GM23338 (cell line): ENCODE data around the gene SUSD2.

ENCODE experiments used
- EZH2 ChIP-seq: fragments of 200-600 bp; sonication (generic); IDR thresholded peaks from one replicate; pipeline ENCODE4 v1.8.0; 2017; ENCODE audit warnings: antibody characterized with exemption, mild to moderate bottlenecking, low read depth; ENCODE audit not compliant: unreplicated experiment
- POLR2AphosphoS5 ChIP-seq: IDR thresholded peaks from 2 replicates; pipeline ENCODE4 v1.6.1; 2016; ENCODE audit warnings: antibody characterized with exemption, low read depth
- TF ChIP-seq, protein P1 (sequence below), 2 experiments: fragments of 200-600 bp in 1 of 2; sonication (generic) in 1 of 2; conservative IDR thresholded peaks; 2 replicates each; pipeline versions ENCODE4 v1.5.1 to v1.6.1; 2016 to 2017; ENCODE audit warnings: antibody characterized with exemption in 2 of 2, low read depth in 2 of 2, mild to moderate bottlenecking in 2 of 2, moderate library complexity in 1 of 2
- TF ChIP-seq, protein P2 (sequence below): IDR thresholded peaks from one replicate; pipeline ENCODE4 v1.6.1; 2018; ENCODE audit warnings: antibody characterized with exemption; ENCODE audit not compliant: unreplicated experiment

DNA sequence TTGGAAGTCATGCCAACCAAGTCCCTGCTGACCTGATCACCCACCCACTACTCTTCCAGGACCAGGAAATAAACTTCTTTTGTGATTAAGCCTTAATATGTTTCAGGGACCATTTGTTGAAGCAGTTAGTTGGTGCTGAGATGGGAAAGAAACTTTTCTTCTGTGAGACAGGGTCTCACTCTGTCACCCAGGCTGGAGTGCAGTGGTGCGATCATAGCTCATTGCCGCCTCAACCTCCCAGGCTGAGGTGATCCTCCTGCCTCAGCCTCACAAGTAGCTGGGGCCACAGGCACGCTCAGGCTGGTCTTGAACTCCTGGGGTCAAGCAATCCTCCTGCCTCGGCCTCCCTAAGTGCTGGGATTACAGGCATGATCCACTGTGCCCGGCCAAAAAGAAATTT, 10.6 kb downstream of the SUSD2 start:
- TF ChIP-seq POLR2AphosphoS5 (no peak), EZH2 (no peak)
- TF ChIP-seq, protein P1, sequence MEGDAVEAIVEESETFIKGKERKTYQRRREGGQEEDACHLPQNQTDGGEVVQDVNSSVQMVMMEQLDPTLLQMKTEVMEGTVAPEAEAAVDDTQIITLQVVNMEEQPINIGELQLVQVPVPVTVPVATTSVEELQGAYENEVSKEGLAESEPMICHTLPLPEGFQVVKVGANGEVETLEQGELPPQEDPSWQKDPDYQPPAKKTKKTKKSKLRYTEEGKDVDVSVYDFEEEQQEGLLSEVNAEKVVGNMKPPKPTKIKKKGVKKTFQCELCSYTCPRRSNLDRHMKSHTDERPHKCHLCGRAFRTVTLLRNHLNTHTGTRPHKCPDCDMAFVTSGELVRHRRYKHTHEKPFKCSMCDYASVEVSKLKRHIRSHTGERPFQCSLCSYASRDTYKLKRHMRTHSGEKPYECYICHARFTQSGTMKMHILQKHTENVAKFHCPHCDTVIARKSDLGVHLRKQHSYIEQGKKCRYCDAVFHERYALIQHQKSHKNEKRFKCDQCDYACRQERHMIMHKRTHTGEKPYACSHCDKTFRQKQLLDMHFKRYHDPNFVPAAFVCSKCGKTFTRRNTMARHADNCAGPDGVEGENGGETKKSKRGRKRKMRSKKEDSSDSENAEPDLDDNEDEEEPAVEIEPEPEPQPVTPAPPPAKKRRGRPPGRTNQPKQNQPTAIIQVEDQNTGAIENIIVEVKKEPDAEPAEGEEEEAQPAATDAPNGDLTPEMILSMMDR (conservative IDR thresholded peaks at IDR 0.05; ENCODE audit: low read depth in 2 of 2): no peak
- TF ChIP-seq, protein P2, sequence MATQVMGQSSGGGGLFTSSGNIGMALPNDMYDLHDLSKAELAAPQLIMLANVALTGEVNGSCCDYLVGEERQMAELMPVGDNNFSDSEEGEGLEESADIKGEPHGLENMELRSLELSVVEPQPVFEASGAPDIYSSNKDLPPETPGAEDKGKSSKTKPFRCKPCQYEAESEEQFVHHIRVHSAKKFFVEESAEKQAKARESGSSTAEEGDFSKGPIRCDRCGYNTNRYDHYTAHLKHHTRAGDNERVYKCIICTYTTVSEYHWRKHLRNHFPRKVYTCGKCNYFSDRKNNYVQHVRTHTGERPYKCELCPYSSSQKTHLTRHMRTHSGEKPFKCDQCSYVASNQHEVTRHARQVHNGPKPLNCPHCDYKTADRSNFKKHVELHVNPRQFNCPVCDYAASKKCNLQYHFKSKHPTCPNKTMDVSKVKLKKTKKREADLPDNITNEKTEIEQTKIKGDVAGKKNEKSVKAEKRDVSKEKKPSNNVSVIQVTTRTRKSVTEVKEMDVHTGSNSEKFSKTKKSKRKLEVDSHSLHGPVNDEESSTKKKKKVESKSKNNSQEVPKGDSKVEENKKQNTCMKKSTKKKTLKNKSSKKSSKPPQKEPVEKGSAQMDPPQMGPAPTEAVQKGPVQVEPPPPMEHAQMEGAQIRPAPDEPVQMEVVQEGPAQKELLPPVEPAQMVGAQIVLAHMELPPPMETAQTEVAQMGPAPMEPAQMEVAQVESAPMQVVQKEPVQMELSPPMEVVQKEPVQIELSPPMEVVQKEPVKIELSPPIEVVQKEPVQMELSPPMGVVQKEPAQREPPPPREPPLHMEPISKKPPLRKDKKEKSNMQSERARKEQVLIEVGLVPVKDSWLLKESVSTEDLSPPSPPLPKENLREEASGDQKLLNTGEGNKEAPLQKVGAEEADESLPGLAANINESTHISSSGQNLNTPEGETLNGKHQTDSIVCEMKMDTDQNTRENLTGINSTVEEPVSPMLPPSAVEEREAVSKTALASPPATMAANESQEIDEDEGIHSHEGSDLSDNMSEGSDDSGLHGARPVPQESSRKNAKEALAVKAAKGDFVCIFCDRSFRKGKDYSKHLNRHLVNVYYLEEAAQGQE: no peak
